IMR-90 (cell line): ENCODE results near the gene OSMR. TPM values are rescaled to one million over a fixed set of nuclear protein-coding genes. Genes with fewer than 3 reads are reported as not detected.

Experiments used
- ATAC-seq: fragments of 200-7000 bp; cut with Tn5 transposase; 2 replicates; pipeline ENCODE4 v1.9.1; 2020; ENCODE audit warnings: low read depth, mild to moderate bottlenecking, moderate library complexity
- BruUV-seq: library from RNA; stranded (reverse); fragments of 400-500 nt; replicated peaks from 2 replicates; lab custom pipeline; 2021; lab: Mats Ljungman, UMichigan
- CTCF ChIA-PET: fragments of 300-600 bp; formaldehyde crosslinking; extraction: SDS; loops from one replicate; lab custom pipeline; 2021; ENCODE audit warnings: antibody characterized with exemption; lab: Yijun Ruan, JAX
- POLR2A ChIA-PET: fragments of 300-600 bp; sonication (Branson Sonifier 250); formaldehyde crosslinking; loops from one replicate; lab custom pipeline; 2022; ENCODE audit warnings: antibody characterized with exemption; ENCODE audit not compliant: unreplicated experiment; lab: Charles Lee
- DNase-seq: peaks from one replicate; pipeline ENCODE4 v3.0.0; 2013
- H2AFZ ChIP-seq: replicated peaks from 2 replicates; pipeline ENCODE3; 2013; ENCODE audit warnings: low read length, mild to moderate bottlenecking; ENCODE audit not compliant: poor library complexity
- H2AK5ac ChIP-seq: 2 replicates; pipeline ENCODE4 v1.6.1; 2013; ENCODE audit warnings: low read depth, low read length, inconsistent platforms
- H2AK9ac ChIP-seq: replicated peaks from 2 replicates; pipeline ENCODE3; 2013; ENCODE audit warnings: mild to moderate bottlenecking, low read depth, low read length, moderate library complexity; ENCODE audit not compliant: poor library complexity
- H2BK120ac ChIP-seq: 2 replicates; pipeline ENCODE4 v1.6.1; 2013; ENCODE audit warnings: low read depth, low read length, inconsistent platforms
- H2BK15ac ChIP-seq: 3 replicates; pipeline ENCODE4 v1.6.1; 2013; ENCODE audit warnings: low read depth, low read length, inconsistent platforms
- H2BK20ac ChIP-seq: 2 replicates; pipeline ENCODE4 v1.6.1; 2013; ENCODE audit warnings: low read depth, mild to moderate bottlenecking, inconsistent platforms, low read length, moderate library complexity
- H2BK5ac ChIP-seq: 2 replicates; pipeline ENCODE4 v1.6.1; 2013; ENCODE audit warnings: mild to moderate bottlenecking, low read depth, low read length, inconsistent platforms; ENCODE audit not compliant: poor library complexity, severe bottlenecking
- H3K14ac ChIP-seq: replicated peaks from 2 replicates; pipeline ENCODE4 v1.6.1; 2013; ENCODE audit warnings: low read depth, low read length, inconsistent platforms
- H3K18ac ChIP-seq: 2 replicates; pipeline ENCODE4 v1.6.1; 2013; ENCODE audit warnings: low read depth, low read length, control low read depth
- H3K23ac ChIP-seq: 2 replicates; pipeline ENCODE4 v1.6.1; 2013; ENCODE audit warnings: low read depth, low read length, inconsistent platforms
- H3K27ac ChIP-seq: 2 replicates; pipeline ENCODE4 v1.5.1; 2013; ENCODE audit warnings: mild to moderate bottlenecking, control low read depth, low read length; ENCODE audit not compliant: insufficient read depth
- H3K27me3 ChIP-seq: 2 replicates; pipeline ENCODE4 v1.6.1; 2013; ENCODE audit warnings: low read length; ENCODE audit not compliant: control insufficient read depth, insufficient read depth
- H3K36me3 ChIP-seq: 2 replicates; pipeline ENCODE4 v1.6.1; 2013; ENCODE audit warnings: low read length, mixed read lengths; ENCODE audit not compliant: control insufficient read depth, insufficient read depth
- H3K4ac ChIP-seq: 2 replicates; pipeline ENCODE4 v1.6.1; 2013; ENCODE audit warnings: low read depth, low read length, inconsistent platforms
- H3K4me1 ChIP-seq: 2 replicates; pipeline ENCODE4 v1.6.1; 2013; ENCODE audit warnings: low read length, mixed read lengths; ENCODE audit not compliant: control insufficient read depth, insufficient read depth
- H3K4me2 ChIP-seq: 2 replicates; pipeline ENCODE4 v1.6.1; 2013; ENCODE audit warnings: low read depth, mild to moderate bottlenecking, control low read depth, low read length, moderate library complexity
- H3K4me3 ChIP-seq: 2 replicates; pipeline ENCODE4 v1.5.1; 2013; ENCODE audit warnings: low read depth, mild to moderate bottlenecking, control low read depth, low read length, moderate library complexity; ENCODE audit not compliant: insufficient read depth
- H3K56ac ChIP-seq: 2 replicates; pipeline ENCODE4 v1.6.1; 2013; ENCODE audit warnings: low read length, inconsistent platforms; ENCODE audit not compliant: insufficient read depth; ENCODE audit errors: extremely low read depth
- H3K79me1 ChIP-seq, 2 experiments: 2 replicates each; pipeline ENCODE4 v1.6.1; 2013; ENCODE audit warnings: low read length in 2 of 2, inconsistent platforms in 1 of 2, low read depth in 1 of 2
- H3K9ac ChIP-seq: 2 replicates; pipeline ENCODE4 v1.6.1; 2013; ENCODE audit warnings: low read depth, low read length, control low read depth
- H3K9me1 ChIP-seq: 2 replicates; pipeline ENCODE4 v1.6.1; 2013; ENCODE audit warnings: low read length, inconsistent platforms; ENCODE audit not compliant: insufficient read depth
- H3K9me3 ChIP-seq: 2 replicates; pipeline ENCODE4 v1.6.1; 2013; ENCODE audit warnings: low read length; ENCODE audit not compliant: control insufficient read depth, insufficient read depth
- H4K20me1 ChIP-seq: 2 replicates; pipeline ENCODE4 v1.6.1; 2013; ENCODE audit warnings: low read length, inconsistent platforms; ENCODE audit not compliant: insufficient read depth
- H4K5ac ChIP-seq: 2 replicates; pipeline ENCODE4 v1.6.1; 2013; ENCODE audit warnings: mild to moderate bottlenecking, low read depth, low read length, control low read depth
- H4K8ac ChIP-seq, 2 experiments: 2 replicates each; pipeline ENCODE4 v1.6.1; 2013; ENCODE audit warnings: low read depth in 2 of 2, low read length in 2 of 2, control low read depth in 1 of 2, inconsistent platforms in 1 of 2
- H4K91ac ChIP-seq: 2 replicates; pipeline ENCODE4 v1.6.1; 2013; ENCODE audit warnings: low read depth, low read length, inconsistent platforms; ENCODE audit not compliant: insufficient read depth
- BHLHE40 ChIP-seq: fragments of 150-350 bp; IDR thresholded peaks from 2 replicates; pipeline ENCODE4 v1.6.1; 2016; ENCODE audit warnings: mild to moderate bottlenecking, low read depth, low read length
- CEBPB ChIP-seq: IDR thresholded peaks from 2 replicates; pipeline ENCODE4 v1.6.1; 2012; ENCODE audit warnings: low read depth, low read length, improper control_type of control experiment
- MAZ ChIP-seq: IDR thresholded peaks from 2 replicates; pipeline ENCODE4 v1.6.1; 2012; ENCODE audit warnings: low read depth, mild to moderate bottlenecking, low read length, improper control_type of control experiment, moderate library complexity, borderline replicate concordance
- NFE2L2 ChIP-seq: fragments of 150-350 bp; IDR thresholded peaks from 2 replicates; pipeline ENCODE4 v1.6.1; 2016; ENCODE audit warnings: low read depth, mild to moderate bottlenecking, low read length
- SMC3 ChIP-seq: fragments of 150-350 bp; IDR thresholded peaks from 2 replicates; pipeline ENCODE4 v1.6.1; 2016; ENCODE audit warnings: low read depth, mild to moderate bottlenecking, antibody characterized with exemption, low read length, moderate library complexity
- WGBS, 2 experiments: methylation state at CpG; one replicate each; pipeline versions ENCODE4 v1.1.5 to v1.1.7; 2013; ENCODE audit warnings: missing lambda C conversion rate in 2 of 2; ENCODE audit not compliant: insufficient read length in 1 of 2; ENCODE audit errors: extremely low coverage in 2 of 2; 5-methylcytosine and 5-hydroxymethylcytosine counted together
- dilution Hi-C: fragments of 300-500 bp; cut with HindIII; formaldehyde crosslinking; loops from one replicate; pipeline ENCODE4 v1.14.3; 2018; ENCODE audit warnings: low sequenced_read_pairs; ENCODE audit not compliant: unreplicated experiment
- in situ Hi-C: fragments of 300-500 bp; cut with MboI; formaldehyde crosslinking; loops from 3 replicates; pipeline ENCODE4 v1.14.3; 2019; ENCODE audit warnings: low sequenced_read_pairs, inconsistent platforms, mixed read lengths
- intact Hi-C: fragments of 100-400 bp; cut with micrococcal nuclease; formaldehyde crosslinking; loops from 2 replicates; pipeline ENCODE4 v1.10.0; 2022
- polyA plus RNA-seq, 3 experiments: library from polyadenylated mRNA; depleted of rRNA; stranded (reverse); fragments of >200 nt; gene quantifications; 2 replicates each; pipeline ENCODE4 v1.2.3, GENCODE V29; 2012; ENCODE audit warnings: low replicate concordance in 1 of 3
- total RNA-seq: library from RNA; depleted of rRNA; stranded (reverse); fragments of >200 nt; gene quantifications from 2 replicates; pipeline ENCODE4 v1.2.3, GENCODE V29; 2012
- TF ChIP-seq, protein P1 (sequence below): fragments of 150-350 bp; IDR thresholded peaks from 2 replicates; pipeline ENCODE4 v1.6.1; 2017; ENCODE audit warnings: mild to moderate bottlenecking, antibody characterized with exemption, low read length, low read depth
- TF ChIP-seq, protein P2 (sequence below): fragments of 150-350 bp; IDR thresholded peaks from 2 replicates; pipeline ENCODE4 v1.6.1; 2016; ENCODE audit warnings: low read depth, mild to moderate bottlenecking, low read length, moderate library complexity, borderline replicate concordance

OSMR gene
- total and polyA plus RNA-seq, 2 of the 4 experiments (the other 2 are of a cell fraction), result 41.6 to 48.7 TPM

DNA sequence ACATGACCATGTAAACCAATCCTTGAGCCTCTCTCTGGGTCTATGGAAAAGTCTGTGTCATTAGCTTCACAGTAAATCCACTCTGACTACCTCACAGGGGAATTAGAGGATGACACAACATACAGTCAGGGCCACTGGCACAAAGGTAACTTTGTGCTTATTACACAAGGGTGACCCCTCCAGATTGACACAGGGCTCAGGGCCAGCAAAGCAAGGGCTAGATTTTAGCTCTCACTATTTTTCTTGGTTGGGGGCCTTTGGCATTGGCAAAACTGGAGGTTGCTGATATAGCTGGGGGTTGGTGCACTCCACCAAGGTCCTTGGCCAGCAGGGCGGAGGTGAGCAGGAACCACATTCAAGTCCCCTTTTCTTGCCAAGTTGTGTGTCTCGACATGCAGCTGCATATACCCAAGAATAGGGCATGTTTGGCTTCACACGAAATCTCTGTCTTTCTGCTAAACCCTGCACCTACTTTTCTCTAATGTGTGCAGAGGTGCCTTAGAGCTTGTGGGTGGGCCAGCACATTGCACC lies 15.2 kb upstream of the OSMR start:
- peaks cover 30 to 58% of the 10 kb centered on the region in 2 experiments for H3K79me1 ChIP-seq
- no peak overlapping the region for H2BK15ac ChIP-seq
- no peak overlapping the region for H3K18ac ChIP-seq
- peaks cover 9% of the 10 kb centered on the region for H3K9me3 ChIP-seq
- H3K23ac ChIP-seq, result no peak overlapping the region
- H3K14ac ChIP-seq, result no peak overlapping the region
- H2BK120ac ChIP-seq, result no peak overlapping the region
- no peaks in the 10 kb centered on the region for H3K27me3 ChIP-seq
- ChIA-PET POLR2A (no interaction called here), CTCF (no interaction called here)
- peaks cover 14% of the 10 kb centered on the region for H3K36me3 ChIP-seq
- peak; percentile 34; the same call in 1 of the 2 replicates for ATAC-seq
- H3K4me2 ChIP-seq, result no peak overlapping the region
- dilution Hi-C loops, result no loop called here
- no peak overlapping the region for H3K9ac ChIP-seq
- no peak overlapping the region for H3K27ac ChIP-seq
- in situ Hi-C loops, result no loop called here
- peaks cover 10% of the 10 kb centered on the region for H4K20me1 ChIP-seq
- H3K56ac ChIP-seq, result no peak overlapping the region
- H2BK20ac ChIP-seq, result no peak overlapping the region
- peaks cover 5% of the 10 kb centered on the region for H3K4me1 ChIP-seq
- H2BK5ac ChIP-seq, result no peak overlapping the region
- peaks cover 15% of the 10 kb centered on the region; the same call in 1 of the 2 replicates for H3K9me1 ChIP-seq
- H4K5ac ChIP-seq, result no peak overlapping the region
- H2AFZ ChIP-seq, result no peak overlapping the region
- H3K4me3 ChIP-seq, result no peak overlapping the region
- H4K91ac ChIP-seq, result no peak overlapping the region
- no peak overlapping the region for H4K8ac ChIP-seq
- no peak overlapping the region for H2AK5ac ChIP-seq
- DNase-seq, result peak; percentile 74
- peak overlapping the region; percentile 62 for H2AK9ac ChIP-seq
- BruUV-seq, result no TSS peak
- WGBS, 2 experiments, result no CpG with 5 or more reads among the region's 3 CpGs
- no peak overlapping the region for H3K4ac ChIP-seq
- TF ChIP-seq, protein P1, sequence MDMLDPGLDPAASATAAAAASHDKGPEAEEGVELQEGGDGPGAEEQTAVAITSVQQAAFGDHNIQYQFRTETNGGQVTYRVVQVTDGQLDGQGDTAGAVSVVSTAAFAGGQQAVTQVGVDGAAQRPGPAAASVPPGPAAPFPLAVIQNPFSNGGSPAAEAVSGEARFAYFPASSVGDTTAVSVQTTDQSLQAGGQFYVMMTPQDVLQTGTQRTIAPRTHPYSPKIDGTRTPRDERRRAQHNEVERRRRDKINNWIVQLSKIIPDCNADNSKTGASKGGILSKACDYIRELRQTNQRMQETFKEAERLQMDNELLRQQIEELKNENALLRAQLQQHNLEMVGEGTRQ, result no peak
- no peak for TF ChIP-seq BHLHE40
- TF ChIP-seq SMC3, result no peak
- no peak for TF ChIP-seq NFE2L2
- peak; percentile 76 for TF ChIP-seq CEBPB
- no peak for TF ChIP-seq MAZ
- TF ChIP-seq, protein P2, sequence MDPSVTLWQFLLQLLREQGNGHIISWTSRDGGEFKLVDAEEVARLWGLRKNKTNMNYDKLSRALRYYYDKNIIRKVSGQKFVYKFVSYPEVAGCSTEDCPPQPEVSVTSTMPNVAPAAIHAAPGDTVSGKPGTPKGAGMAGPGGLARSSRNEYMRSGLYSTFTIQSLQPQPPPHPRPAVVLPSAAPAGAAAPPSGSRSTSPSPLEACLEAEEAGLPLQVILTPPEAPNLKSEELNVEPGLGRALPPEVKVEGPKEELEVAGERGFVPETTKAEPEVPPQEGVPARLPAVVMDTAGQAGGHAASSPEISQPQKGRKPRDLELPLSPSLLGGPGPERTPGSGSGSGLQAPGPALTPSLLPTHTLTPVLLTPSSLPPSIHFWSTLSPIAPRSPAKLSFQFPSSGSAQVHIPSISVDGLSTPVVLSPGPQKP, result no peak
- intact Hi-C loops, result no loop called here
